Measurements from ENCODE around the gene FCSK. TPM values are rescaled to one million over a fixed set of nuclear protein-coding genes. Genes with fewer than 3 reads are reported as not detected.

The FCSK gene
- total and polyA plus RNA-seq, 2 of the 13 experiments (the other 11 are each of a cell fraction or from before 2014, with no cell fraction given) = 9.1 to 19.2 TPM

DNA sequence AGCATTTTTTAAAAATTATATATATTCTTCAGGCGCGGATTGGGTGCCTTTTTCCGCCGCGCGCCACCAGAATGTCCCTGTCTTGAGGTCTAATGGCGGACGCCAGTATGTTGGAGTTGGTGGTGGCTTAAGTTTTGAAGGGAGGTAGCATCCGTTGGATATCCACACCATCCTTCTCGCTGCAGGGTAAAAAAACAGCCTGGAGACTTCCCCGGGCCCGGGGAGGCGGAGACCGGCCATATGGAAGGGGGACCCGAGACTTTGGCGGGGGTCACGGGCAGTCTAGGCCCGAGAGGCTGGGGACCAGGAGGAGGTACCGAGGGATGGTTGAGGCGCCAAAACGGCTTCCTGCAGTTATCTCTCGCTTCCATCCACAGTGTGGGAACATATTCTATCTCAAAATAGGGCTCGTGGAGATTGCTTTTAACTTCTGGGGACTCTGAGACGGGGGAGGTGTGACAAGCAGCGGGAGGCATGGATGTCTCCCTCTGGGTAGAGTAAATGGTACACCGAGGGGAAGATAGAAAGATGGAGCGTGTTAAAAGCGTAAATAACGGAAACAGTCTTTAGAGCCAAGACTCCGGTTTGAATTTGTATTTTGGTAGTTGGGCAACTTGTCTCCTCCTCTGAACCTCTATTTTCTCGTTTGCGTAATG is 69.5 kb downstream of the FCSK start, which contains the start of gene SF3B3 (continued):
- TF ChIP-seq, protein P1, sequence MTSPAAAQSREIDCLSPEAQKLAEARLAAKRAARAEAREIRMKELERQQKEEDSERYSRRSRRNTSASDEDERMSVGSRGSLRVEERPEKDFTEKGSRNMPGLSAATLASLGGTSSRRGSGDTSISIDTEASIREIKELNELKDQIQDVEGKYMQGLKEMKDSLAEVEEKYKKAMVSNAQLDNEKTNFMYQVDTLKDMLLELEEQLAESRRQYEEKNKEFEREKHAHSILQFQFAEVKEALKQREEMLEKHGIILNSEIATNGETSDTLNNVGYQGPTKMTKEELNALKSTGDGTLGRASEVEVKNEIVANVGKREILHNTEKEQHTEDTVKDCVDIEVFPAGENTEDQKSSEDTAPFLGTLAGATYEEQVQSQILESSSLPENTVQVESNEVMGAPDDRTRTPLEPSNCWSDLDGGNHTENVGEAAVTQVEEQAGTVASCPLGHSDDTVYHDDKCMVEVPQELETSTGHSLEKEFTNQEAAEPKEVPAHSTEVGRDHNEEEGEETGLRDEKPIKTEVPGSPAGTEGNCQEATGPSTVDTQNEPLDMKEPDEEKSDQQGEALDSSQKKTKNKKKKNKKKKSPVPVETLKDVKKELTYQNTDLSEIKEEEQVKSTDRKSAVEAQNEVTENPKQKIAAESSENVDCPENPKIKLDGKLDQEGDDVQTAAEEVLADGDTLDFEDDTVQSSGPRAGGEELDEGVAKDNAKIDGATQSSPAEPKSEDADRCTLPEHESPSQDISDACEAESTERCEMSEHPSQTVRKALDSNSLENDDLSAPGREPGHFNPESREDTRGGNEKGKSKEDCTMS (CRISPR knock-in tag; conservative IDR thresholded peaks at IDR 0.05) = no peak
- TF ChIP-seq NONO (IDR thresholded peaks at IDR 0.05) (no peak), NONO (CRISPR knock-in tag; conservative IDR thresholded peaks at IDR 0.05) (peak; percentile 16), BRD4 (CRISPR knock-in tag; IDR thresholded peaks at IDR 0.05) (peak; percentile 87; the same call in 1 of the 2 replicates), CREM (IDR thresholded peaks at IDR 0.05) (no peak), CREM (CRISPR knock-in tag; IDR thresholded peaks at IDR 0.05) (no peak), MEIS1 (CRISPR knock-in tag; IDR thresholded peaks at IDR 0.05; ENCODE audit: borderline replicate concordance) (no peak), ZNF772 (CRISPR knock-in tag; IDR thresholded peaks at IDR 0.05) (peak; percentile 55; the same call in 1 of the 2 replicates), NR2C2 (CRISPR knock-in tag; IDR thresholded peaks at IDR 0.05; ENCODE audit: borderline replicate concordance) (no peak; the same call in 1 of the 2 replicates), GLI4 (CRISPR knock-in tag; IDR thresholded peaks at IDR 0.05; ENCODE audit: borderline replicate concordance) (no peak), PRMT3 (CRISPR knock-in tag; IDR thresholded peaks at IDR 0.05; ENCODE audit: borderline replicate concordance, low read depth) (no peak), BRCA1 (CRISPR knock-in tag; IDR thresholded peaks at IDR 0.05) (no peak), TOPORS (CRISPR knock-in tag; IDR thresholded peaks at IDR 0.05) (no peak), ZNF558 (CRISPR knock-in tag; IDR thresholded peaks at IDR 0.05; ENCODE audit: borderline replicate concordance) (no peak; the same call in 1 of the 2 replicates), GATAD2A (CRISPR knock-in tag; IDR thresholded peaks at IDR 0.05) (no peak), CHCHD3 (CRISPR knock-in tag; IDR thresholded peaks at IDR 0.05) (0 out of 2 replicates have a peak, but pooled peaks have one; percentile 34), RARA (CRISPR knock-in tag; IDR thresholded peaks at IDR 0.05) (peak; percentile 8; the same call in 1 of the 2 replicates), TSC22D2 (CRISPR knock-in tag; IDR thresholded peaks at IDR 0.05; ENCODE audit: borderline replicate concordance) (no peak; the same call in 1 of the 2 replicates), NFYB (CRISPR knock-in tag; IDR thresholded peaks at IDR 0.05) (no peak)
- TF ChIP-seq, protein P2, sequence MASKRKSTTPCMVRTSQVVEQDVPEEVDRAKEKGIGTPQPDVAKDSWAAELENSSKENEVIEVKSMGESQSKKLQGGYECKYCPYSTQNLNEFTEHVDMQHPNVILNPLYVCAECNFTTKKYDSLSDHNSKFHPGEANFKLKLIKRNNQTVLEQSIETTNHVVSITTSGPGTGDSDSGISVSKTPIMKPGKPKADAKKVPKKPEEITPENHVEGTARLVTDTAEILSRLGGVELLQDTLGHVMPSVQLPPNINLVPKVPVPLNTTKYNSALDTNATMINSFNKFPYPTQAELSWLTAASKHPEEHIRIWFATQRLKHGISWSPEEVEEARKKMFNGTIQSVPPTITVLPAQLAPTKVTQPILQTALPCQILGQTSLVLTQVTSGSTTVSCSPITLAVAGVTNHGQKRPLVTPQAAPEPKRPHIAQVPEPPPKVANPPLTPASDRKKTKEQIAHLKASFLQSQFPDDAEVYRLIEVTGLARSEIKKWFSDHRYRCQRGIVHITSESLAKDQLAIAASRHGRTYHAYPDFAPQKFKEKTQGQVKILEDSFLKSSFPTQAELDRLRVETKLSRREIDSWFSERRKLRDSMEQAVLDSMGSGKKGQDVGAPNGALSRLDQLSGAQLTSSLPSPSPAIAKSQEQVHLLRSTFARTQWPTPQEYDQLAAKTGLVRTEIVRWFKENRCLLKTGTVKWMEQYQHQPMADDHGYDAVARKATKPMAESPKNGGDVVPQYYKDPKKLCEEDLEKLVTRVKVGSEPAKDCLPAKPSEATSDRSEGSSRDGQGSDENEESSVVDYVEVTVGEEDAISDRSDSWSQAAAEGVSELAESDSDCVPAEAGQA (IDR thresholded peaks at IDR 0.05; ENCODE audit: low read depth) = no peak
- TF ChIP-seq, protein P2 (CRISPR knock-in tag; IDR thresholded peaks at IDR 0.05; ENCODE audit: borderline replicate concordance) = peak; percentile 39; the same call in 1 of the 2 replicates
- TF ChIP-seq, protein P3, sequence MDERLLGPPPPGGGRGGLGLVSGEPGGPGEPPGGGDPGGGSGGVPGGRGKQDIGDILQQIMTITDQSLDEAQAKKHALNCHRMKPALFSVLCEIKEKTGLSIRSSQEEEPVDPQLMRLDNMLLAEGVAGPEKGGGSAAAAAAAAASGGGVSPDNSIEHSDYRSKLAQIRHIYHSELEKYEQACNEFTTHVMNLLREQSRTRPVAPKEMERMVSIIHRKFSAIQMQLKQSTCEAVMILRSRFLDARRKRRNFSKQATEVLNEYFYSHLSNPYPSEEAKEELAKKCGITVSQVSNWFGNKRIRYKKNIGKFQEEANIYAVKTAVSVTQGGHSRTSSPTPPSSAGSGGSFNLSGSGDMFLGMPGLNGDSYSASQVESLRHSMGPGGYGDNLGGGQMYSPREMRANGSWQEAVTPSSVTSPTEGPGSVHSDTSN (CRISPR knock-in tag; IDR thresholded peaks at IDR 0.05) = no peak

Data from HepG2 (cell line).